Measurements from ENCODE around the gene SLCO3A1.

Gene SLCO3A1

DNA sequence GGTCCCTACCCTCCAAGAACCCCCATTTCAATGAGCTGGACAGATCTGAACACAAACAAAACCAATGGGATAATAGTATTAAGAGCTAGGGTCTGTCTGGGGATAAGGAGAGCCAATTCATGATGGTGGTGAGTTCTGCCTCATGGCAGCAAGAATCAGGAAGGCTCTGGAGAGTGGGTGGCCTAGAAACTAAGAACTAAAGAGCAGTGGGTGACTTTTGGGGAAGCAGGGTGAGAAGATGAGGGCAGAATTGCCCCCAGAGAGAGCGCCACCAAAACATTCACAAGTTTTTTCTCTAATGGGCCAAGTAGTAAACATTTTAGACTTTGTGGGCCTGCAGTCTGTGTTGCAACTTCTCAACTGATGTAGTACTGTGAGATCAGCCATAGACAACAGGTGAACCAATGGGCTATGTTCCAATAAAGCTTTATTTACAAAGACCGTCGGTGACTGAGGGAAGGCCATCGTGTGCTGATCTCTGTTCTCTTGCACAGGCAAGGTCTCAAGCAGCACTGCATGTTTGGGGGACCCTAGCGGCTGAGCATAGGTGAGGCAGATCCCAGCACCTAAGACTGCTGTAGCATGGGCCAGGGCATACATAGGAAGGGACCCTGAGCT is 314.7 kb downstream of the SLCO3A1 start:
- Histone ChIP-seq H3K27me3 (ENCODE audit: insufficient read depth, low read length, poor library complexity) (peaks cover 2% of the 10 kb centered on the region), H3K27ac (ENCODE audit: low read length) (no peak overlapping the region), H3K4me3 (ENCODE audit: low read depth in 1 of 2, low read length in 2 of 2) (no peak overlapping the region), H3K9me3 (ENCODE audit: insufficient read depth, low read length, severe bottlenecking) (no peaks in the 10 kb centered on the region), H3K4me2 (ENCODE audit: insufficient read depth, low read length) (no peak overlapping the region), H3K79me2 (ENCODE audit: insufficient read depth, low read length) (no peaks in the 10 kb centered on the region), H3K9ac (ENCODE audit: low read depth, low read length) (no peak overlapping the region), H3K4me1 (ENCODE audit: insufficient read depth, low read length) (no peaks in the 10 kb centered on the region), H4K20me1 (ENCODE audit: insufficient read depth, low read length) (no peaks in the 10 kb centered on the region), H3K36me3 (ENCODE audit: insufficient read depth, low read length) (no peaks in the 10 kb centered on the region), H2AFZ (ENCODE audit: low read depth, low read length) (no peak overlapping the region)
- no peak for ATAC-seq (ENCODE audit: insufficient read depth, low read depth)
- TF ChIP-seq, protein P1, sequence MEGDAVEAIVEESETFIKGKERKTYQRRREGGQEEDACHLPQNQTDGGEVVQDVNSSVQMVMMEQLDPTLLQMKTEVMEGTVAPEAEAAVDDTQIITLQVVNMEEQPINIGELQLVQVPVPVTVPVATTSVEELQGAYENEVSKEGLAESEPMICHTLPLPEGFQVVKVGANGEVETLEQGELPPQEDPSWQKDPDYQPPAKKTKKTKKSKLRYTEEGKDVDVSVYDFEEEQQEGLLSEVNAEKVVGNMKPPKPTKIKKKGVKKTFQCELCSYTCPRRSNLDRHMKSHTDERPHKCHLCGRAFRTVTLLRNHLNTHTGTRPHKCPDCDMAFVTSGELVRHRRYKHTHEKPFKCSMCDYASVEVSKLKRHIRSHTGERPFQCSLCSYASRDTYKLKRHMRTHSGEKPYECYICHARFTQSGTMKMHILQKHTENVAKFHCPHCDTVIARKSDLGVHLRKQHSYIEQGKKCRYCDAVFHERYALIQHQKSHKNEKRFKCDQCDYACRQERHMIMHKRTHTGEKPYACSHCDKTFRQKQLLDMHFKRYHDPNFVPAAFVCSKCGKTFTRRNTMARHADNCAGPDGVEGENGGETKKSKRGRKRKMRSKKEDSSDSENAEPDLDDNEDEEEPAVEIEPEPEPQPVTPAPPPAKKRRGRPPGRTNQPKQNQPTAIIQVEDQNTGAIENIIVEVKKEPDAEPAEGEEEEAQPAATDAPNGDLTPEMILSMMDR (IDR thresholded peaks at IDR 0.05; ENCODE audit: borderline replicate concordance, extremely low read depth, low read length, poor library complexity, severe bottlenecking) = no peak
- TF ChIP-seq EZH2 (IDR thresholded peaks at IDR 0.05; ENCODE audit: borderline replicate concordance, low read depth, low read length, severe bottlenecking) = no peak
- no peak for DNase-seq

DNA sequence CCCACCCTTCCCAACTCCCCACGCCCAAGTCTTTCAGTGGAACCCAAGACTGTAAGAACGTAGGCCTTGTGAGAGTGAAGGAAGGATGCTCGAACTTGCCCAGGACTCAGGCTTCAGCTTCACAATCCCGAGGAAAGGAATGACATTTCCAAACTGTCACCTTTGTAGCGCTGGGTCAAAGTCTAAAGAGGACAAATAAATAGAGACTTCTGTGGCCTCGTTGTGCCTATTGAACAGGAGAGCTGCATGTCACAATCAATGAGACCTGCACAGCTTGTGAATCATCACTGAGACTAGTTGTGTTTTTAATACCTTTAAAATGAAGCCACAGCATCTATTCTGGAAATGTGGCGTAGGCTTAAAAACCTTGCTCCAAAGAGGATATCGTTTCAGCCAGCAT is 317.4 kb downstream of the SLCO3A1 start:
- ATAC-seq (ENCODE audit: insufficient read depth, low read depth) (no peak), DNase-seq (no peak)
- H3K9me3 ChIP-seq (ENCODE audit: insufficient read depth, low read length, severe bottlenecking) = no peaks in the 10 kb centered on the region
- H3K4me3 ChIP-seq (ENCODE audit: low read depth in 1 of 2, low read length in 2 of 2) = no peak overlapping the region
- H4K20me1 ChIP-seq (ENCODE audit: insufficient read depth, low read length) = no peaks in the 10 kb centered on the region
- no peak for TF ChIP-seq EZH2 (IDR thresholded peaks at IDR 0.05; ENCODE audit: borderline replicate concordance, low read depth, low read length, severe bottlenecking)
- TF ChIP-seq, protein P1 (IDR thresholded peaks at IDR 0.05; ENCODE audit: borderline replicate concordance, extremely low read depth, low read length, poor library complexity, severe bottlenecking) = no peak
- no peaks in the 10 kb centered on the region for H3K36me3 ChIP-seq (ENCODE audit: insufficient read depth, low read length)
- H3K27me3 ChIP-seq (ENCODE audit: insufficient read depth, low read length, poor library complexity) = peaks cover 10% of the 10 kb centered on the region
- no peak overlapping the region for H3K27ac ChIP-seq (ENCODE audit: low read length)
- H3K79me2 ChIP-seq (ENCODE audit: insufficient read depth, low read length) = no peaks in the 10 kb centered on the region
- H3K4me1 ChIP-seq (ENCODE audit: insufficient read depth, low read length) = no peaks in the 10 kb centered on the region
- no peak overlapping the region for H2AFZ ChIP-seq (ENCODE audit: low read depth, low read length)
- no peak overlapping the region for H3K4me2 ChIP-seq (ENCODE audit: insufficient read depth, low read length)
- H3K9ac ChIP-seq (ENCODE audit: low read depth, low read length) = no peak overlapping the region

DNA sequence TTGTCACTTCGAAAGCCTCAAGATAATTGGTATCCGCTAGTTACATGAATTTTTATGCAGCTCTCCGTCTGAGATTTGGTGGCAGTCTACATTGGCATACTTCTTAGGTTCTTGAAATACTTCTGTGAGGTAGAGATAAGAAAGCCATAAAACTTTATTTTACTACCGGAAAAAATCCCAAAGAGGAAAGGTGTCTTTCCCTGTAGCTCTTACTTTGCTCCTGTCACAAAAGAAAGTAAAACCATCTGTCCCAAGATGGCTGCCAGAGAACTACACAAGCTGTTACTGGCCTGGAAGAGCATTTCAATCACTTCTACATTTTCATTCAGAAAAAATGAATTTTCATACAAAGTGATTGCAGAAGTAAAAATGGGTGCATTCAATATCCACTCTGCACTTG is 325.4 kb downstream of the SLCO3A1 start:
- no peak for TF ChIP-seq EZH2 (IDR thresholded peaks at IDR 0.05; ENCODE audit: borderline replicate concordance, low read depth, low read length, severe bottlenecking)
- TF ChIP-seq, protein P1 (IDR thresholded peaks at IDR 0.05; ENCODE audit: borderline replicate concordance, extremely low read depth, low read length, poor library complexity, severe bottlenecking) = no peak
- DNase-seq (no peak), ATAC-seq (ENCODE audit: insufficient read depth, low read depth) (no peak)
- Histone ChIP-seq H3K9ac (ENCODE audit: low read depth, low read length) (no peak overlapping the region), H2AFZ (ENCODE audit: low read depth, low read length) (no peak overlapping the region), H3K4me1 (ENCODE audit: insufficient read depth, low read length) (no peaks in the 10 kb centered on the region), H3K9me3 (ENCODE audit: insufficient read depth, low read length, severe bottlenecking) (no peaks in the 10 kb centered on the region), H3K27me3 (ENCODE audit: insufficient read depth, low read length, poor library complexity) (peaks cover 4% of the 10 kb centered on the region), H3K79me2 (ENCODE audit: insufficient read depth, low read length) (no peaks in the 10 kb centered on the region), H4K20me1 (ENCODE audit: insufficient read depth, low read length) (no peaks in the 10 kb centered on the region), H3K4me2 (ENCODE audit: insufficient read depth, low read length) (no peak overlapping the region), H3K4me3 (ENCODE audit: low read depth in 1 of 2, low read length in 2 of 2) (no peak overlapping the region), H3K27ac (ENCODE audit: low read length) (no peak overlapping the region), H3K36me3 (ENCODE audit: insufficient read depth, low read length) (no peaks in the 10 kb centered on the region)
